SU-DHL-6 (cell line): ENCODE data around the gene VWF.

ENCODE experiments used
- EZH2phosphoT487 ChIP-seq: fragments of 200-600 bp; sonication (generic), shearing (Covaris generic); conservative IDR thresholded peaks from 2 replicates; pipeline ENCODE4 v1.6.1; 2018; ENCODE audit warnings: mild to moderate bottlenecking, antibody characterized with exemption, low read length, moderate library complexity, mixed read lengths
- TF ChIP-seq, protein P1 (sequence below): fragments of 200-600 bp; sonication (generic); IDR thresholded peaks from one replicate; pipeline ENCODE4 v1.5.1; 2017; ENCODE audit warnings: antibody characterized with exemption, mild to moderate bottlenecking, low read length, moderate library complexity; ENCODE audit not compliant: insufficient read depth, poor library complexity, severe bottlenecking

DNA sequence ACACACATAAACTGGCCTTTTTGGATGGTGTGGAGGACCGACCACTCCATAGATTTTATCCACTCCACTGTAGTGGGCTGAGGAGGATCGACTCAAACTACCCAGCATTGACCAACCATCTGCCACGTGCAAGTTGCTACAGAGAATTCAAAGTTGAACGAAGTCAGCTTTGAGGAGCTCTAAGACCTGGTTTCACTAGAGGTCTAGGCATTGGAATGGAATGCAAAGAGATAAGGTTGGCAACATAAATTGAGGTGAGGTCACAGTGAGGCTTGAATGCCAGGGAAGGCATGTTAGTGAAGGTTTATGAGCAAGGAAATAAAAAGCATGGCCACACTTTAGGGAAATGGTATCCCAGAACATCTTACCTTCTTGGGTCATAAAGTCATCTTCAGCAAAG, 14.5 kb downstream of the VWF start:
- TF ChIP-seq, protein P1, sequence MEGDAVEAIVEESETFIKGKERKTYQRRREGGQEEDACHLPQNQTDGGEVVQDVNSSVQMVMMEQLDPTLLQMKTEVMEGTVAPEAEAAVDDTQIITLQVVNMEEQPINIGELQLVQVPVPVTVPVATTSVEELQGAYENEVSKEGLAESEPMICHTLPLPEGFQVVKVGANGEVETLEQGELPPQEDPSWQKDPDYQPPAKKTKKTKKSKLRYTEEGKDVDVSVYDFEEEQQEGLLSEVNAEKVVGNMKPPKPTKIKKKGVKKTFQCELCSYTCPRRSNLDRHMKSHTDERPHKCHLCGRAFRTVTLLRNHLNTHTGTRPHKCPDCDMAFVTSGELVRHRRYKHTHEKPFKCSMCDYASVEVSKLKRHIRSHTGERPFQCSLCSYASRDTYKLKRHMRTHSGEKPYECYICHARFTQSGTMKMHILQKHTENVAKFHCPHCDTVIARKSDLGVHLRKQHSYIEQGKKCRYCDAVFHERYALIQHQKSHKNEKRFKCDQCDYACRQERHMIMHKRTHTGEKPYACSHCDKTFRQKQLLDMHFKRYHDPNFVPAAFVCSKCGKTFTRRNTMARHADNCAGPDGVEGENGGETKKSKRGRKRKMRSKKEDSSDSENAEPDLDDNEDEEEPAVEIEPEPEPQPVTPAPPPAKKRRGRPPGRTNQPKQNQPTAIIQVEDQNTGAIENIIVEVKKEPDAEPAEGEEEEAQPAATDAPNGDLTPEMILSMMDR = no peak
- no peak for TF ChIP-seq EZH2phosphoT487
